ENCODE measurements around the gene BIRC6.
"Not testable (repeated sequence)": the region's sequence is repeated elsewhere in the genome, so short reads cannot be mapped to it uniquely, and the experiment has no call there.

BIRC6 gene, protein sequence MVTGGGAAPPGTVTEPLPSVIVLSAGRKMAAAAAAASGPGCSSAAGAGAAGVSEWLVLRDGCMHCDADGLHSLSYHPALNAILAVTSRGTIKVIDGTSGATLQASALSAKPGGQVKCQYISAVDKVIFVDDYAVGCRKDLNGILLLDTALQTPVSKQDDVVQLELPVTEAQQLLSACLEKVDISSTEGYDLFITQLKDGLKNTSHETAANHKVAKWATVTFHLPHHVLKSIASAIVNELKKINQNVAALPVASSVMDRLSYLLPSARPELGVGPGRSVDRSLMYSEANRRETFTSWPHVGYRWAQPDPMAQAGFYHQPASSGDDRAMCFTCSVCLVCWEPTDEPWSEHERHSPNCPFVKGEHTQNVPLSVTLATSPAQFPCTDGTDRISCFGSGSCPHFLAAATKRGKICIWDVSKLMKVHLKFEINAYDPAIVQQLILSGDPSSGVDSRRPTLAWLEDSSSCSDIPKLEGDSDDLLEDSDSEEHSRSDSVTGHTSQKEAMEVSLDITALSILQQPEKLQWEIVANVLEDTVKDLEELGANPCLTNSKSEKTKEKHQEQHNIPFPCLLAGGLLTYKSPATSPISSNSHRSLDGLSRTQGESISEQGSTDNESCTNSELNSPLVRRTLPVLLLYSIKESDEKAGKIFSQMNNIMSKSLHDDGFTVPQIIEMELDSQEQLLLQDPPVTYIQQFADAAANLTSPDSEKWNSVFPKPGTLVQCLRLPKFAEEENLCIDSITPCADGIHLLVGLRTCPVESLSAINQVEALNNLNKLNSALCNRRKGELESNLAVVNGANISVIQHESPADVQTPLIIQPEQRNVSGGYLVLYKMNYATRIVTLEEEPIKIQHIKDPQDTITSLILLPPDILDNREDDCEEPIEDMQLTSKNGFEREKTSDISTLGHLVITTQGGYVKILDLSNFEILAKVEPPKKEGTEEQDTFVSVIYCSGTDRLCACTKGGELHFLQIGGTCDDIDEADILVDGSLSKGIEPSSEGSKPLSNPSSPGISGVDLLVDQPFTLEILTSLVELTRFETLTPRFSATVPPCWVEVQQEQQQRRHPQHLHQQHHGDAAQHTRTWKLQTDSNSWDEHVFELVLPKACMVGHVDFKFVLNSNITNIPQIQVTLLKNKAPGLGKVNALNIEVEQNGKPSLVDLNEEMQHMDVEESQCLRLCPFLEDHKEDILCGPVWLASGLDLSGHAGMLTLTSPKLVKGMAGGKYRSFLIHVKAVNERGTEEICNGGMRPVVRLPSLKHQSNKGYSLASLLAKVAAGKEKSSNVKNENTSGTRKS (N-terminal part only)

DNA sequence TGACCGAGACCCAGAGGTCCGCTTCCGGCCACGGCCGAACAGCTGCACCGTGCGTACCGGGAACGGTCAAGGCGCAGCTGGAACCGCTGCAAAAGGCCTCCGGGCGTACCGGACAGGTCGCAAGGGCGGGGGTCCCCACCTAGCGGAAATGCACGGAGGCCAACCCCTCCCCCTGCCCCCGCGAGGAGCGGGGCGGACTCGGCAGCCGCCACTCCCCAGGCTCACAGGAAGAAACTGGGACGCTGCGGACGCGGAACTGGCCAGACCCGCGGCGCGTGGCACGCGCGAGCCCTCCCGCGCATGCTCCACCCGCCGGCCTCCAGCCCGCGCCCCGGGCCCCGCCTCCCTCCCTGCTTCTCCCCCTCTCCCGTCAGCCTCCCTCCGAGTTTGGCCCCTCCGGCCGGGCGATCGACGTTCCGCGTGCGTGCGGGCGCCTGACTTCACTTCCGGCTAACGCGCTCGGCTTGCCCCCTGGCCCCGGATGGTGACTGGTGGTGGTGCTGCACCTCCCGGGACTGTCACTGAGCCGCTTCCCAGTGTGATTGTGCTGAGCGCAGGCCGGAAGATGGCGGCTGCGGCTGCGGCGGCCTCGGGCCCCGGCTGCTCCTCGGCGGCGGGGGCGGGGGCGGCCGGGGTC, at the start of gene BIRC6:
Gene BIRC6, plus strand, starts transcription at position 343 of the 637 bp plus-strand sequence. Its CDS starts 139 bp downstream, at position 482.
- H3K36me3 ChIP-seq (ENCODE audit: insufficient read depth, low read length): peaks cover 22% of the 10 kb centered on the region
- no peaks in the 10 kb centered on the region for H3K9me2 ChIP-seq (ENCODE audit: low read depth, low read length)
- H2AFZ ChIP-seq (ENCODE audit: low read length): 0 out of 2 replicates have a peak within 1 kb of the TSS, but pooled peaks have one; percentile 44
- peaks cover 33% of the 10 kb centered on the region for H3K4me1 ChIP-seq (ENCODE audit: insufficient read depth, low read length, severe bottlenecking)
- H3F3A ChIP-seq (ENCODE audit: insufficient read depth, low read length): no peaks in the 10 kb centered on the region; the same call in 1 of the 2 replicates
- H3K9me3 ChIP-seq (ENCODE audit: low read length): peaks cover 3% of the 10 kb centered on the region; the same call in 1 of the 2 replicates
- peak within 1 kb of the TSS; percentile 78 for H3K27ac ChIP-seq (ENCODE audit: low read depth, low read length, poor library complexity, severe bottlenecking)
- H3K27me3 ChIP-seq (ENCODE audit: insufficient read depth, low read length): no peaks in the 10 kb centered on the region
- H3K4me3 ChIP-seq (ENCODE audit: low read depth, low read length, poor library complexity, severe bottlenecking): peak within 1 kb of the TSS; percentile 99
- H3K79me2 ChIP-seq (ENCODE audit: insufficient read depth, low read length): peaks cover 44% of the 10 kb centered on the region
- H3K9ac ChIP-seq (ENCODE audit: low read length): peak within 1 kb of the TSS; percentile 99
- no peak for TF ChIP-seq EZH2 (IDR thresholded peaks at IDR 0.05; ENCODE audit: borderline replicate concordance, low read length)
- TF ChIP-seq, protein P1, sequence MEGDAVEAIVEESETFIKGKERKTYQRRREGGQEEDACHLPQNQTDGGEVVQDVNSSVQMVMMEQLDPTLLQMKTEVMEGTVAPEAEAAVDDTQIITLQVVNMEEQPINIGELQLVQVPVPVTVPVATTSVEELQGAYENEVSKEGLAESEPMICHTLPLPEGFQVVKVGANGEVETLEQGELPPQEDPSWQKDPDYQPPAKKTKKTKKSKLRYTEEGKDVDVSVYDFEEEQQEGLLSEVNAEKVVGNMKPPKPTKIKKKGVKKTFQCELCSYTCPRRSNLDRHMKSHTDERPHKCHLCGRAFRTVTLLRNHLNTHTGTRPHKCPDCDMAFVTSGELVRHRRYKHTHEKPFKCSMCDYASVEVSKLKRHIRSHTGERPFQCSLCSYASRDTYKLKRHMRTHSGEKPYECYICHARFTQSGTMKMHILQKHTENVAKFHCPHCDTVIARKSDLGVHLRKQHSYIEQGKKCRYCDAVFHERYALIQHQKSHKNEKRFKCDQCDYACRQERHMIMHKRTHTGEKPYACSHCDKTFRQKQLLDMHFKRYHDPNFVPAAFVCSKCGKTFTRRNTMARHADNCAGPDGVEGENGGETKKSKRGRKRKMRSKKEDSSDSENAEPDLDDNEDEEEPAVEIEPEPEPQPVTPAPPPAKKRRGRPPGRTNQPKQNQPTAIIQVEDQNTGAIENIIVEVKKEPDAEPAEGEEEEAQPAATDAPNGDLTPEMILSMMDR (IDR thresholded peaks at IDR 0.05; ENCODE audit: low read length): no peak
- no peaks in the 10 kb centered on the region for H4K20me1 ChIP-seq (ENCODE audit: insufficient read depth, low read length)
- peak within 1 kb of the TSS; percentile 99 for H3K4me2 ChIP-seq (ENCODE audit: low read length)

DNA sequence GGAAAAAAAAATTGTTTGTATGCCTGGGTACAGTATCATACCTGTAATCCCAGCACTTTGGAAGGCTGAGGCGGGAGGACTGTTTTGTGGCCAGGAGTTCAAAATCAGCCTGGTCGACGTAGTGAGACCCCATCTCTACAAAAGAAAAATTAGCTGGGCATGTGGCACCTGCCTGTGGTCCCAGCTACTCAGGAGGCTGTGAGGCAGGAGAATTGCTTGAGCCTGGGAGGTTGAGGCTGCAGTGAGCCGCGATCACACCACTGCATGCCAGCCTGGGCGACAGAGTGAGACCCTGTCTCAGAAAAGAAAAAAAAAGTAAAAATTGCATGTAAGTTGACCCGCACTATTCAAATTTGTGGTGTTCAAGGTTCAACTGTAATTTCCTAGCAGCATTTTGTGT, 46.2 kb upstream of the BIRC6 start:
- H3K9ac ChIP-seq (ENCODE audit: low read length): no peak overlapping the region
- H3K4me1 ChIP-seq (ENCODE audit: insufficient read depth, low read length, severe bottlenecking): no peaks in the 10 kb centered on the region
- H3K4me3 ChIP-seq (ENCODE audit: low read depth, low read length, poor library complexity, severe bottlenecking): no peak overlapping the region
- no peaks in the 10 kb centered on the region for H3F3A ChIP-seq (ENCODE audit: insufficient read depth, low read length)
- no peak overlapping the region for H3K27ac ChIP-seq (ENCODE audit: low read depth, low read length, poor library complexity, severe bottlenecking)
- no peak overlapping the region for H2AFZ ChIP-seq (ENCODE audit: low read length)
- H3K9me2 ChIP-seq (ENCODE audit: low read depth, low read length): no peaks in the 10 kb centered on the region
- no peak overlapping the region for H3K4me2 ChIP-seq (ENCODE audit: low read length)
- TF ChIP-seq, protein P1 (IDR thresholded peaks at IDR 0.05; ENCODE audit: low read length): no peak
- no peak for TF ChIP-seq EZH2 (IDR thresholded peaks at IDR 0.05; ENCODE audit: borderline replicate concordance, low read length)
- H3K79me2 ChIP-seq (ENCODE audit: insufficient read depth, low read length): no peaks in the 10 kb centered on the region
- no peaks in the 10 kb centered on the region for H4K20me1 ChIP-seq (ENCODE audit: insufficient read depth, low read length)
- H3K27me3 ChIP-seq (ENCODE audit: insufficient read depth, low read length): no peaks in the 10 kb centered on the region
- peaks cover 28% of the 10 kb centered on the region for H3K36me3 ChIP-seq (ENCODE audit: insufficient read depth, low read length)
- no peaks in the 10 kb centered on the region for H3K9me3 ChIP-seq (ENCODE audit: low read length)

DNA sequence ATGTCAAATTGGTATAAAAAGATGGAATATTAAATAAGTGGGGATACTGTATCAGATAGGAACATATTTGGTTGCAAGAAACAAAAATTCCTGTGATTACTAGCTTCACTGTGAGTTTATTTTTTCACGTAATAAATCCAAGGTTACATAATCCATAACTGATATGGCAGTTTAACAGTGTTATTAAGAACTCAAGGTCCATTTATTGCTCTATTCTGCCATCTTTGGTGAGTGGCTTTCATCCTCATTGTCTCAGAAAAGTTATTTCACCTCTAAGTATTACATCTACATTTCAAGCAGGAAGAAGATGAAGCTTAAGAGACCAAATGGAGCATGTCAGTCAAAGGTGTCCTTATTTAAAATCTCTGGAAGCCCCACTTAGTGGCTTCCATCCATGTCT, 41.9 kb upstream of the BIRC6 start:
- Histone ChIP-seq H3K36me3 (ENCODE audit: insufficient read depth, low read length) (peaks cover 10% of the 10 kb centered on the region; the same call in 1 of the 2 replicates), H3K9me3 (ENCODE audit: low read length) (no peaks in the 10 kb centered on the region), H3K4me3 (ENCODE audit: low read depth, low read length, poor library complexity, severe bottlenecking) (no peak overlapping the region), H3K27ac (ENCODE audit: low read depth, low read length, poor library complexity, severe bottlenecking) (no peak overlapping the region), H3K79me2 (ENCODE audit: insufficient read depth, low read length) (no peaks in the 10 kb centered on the region), H3K27me3 (ENCODE audit: insufficient read depth, low read length) (no peaks in the 10 kb centered on the region), H2AFZ (ENCODE audit: low read length) (no peak overlapping the region), H3K4me1 (ENCODE audit: insufficient read depth, low read length, severe bottlenecking) (no peaks in the 10 kb centered on the region), H3K9me2 (ENCODE audit: low read depth, low read length) (no peaks in the 10 kb centered on the region), H3K9ac (ENCODE audit: low read length) (no peak overlapping the region), H4K20me1 (ENCODE audit: insufficient read depth, low read length) (no peaks in the 10 kb centered on the region), H3K4me2 (ENCODE audit: low read length) (no peak overlapping the region), H3F3A (ENCODE audit: insufficient read depth, low read length) (no peaks in the 10 kb centered on the region)
- TF ChIP-seq EZH2 (IDR thresholded peaks at IDR 0.05; ENCODE audit: borderline replicate concordance, low read length): no peak

DNA sequence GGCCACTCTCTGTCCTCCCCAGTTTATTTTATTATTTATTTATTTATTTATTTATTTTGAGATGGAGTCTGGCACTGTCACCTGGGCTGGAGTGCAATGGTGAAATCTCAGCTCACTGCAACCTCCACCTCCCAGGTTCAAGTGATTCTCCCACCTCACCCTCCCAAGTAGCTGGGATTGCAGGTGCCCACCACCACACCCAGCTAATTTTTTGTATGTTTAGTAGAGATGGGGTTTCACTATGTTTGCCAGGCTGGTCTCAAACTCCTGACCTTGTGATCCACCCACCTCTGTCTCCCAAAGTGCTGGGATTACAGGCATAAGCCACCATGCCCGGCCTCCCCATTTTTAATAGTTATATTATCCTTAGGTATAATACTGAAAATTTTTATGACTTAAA, 28.1 kb upstream of the BIRC6 start:
- H3K4me1 ChIP-seq (ENCODE audit: insufficient read depth, low read length, severe bottlenecking); H3K36me3 ChIP-seq (ENCODE audit: insufficient read depth, low read length); H3K79me2 ChIP-seq (ENCODE audit: insufficient read depth, low read length); H3K9me3 ChIP-seq (ENCODE audit: low read length); H2AFZ ChIP-seq (ENCODE audit: low read length); H3K4me2 ChIP-seq (ENCODE audit: low read length); H3K27ac ChIP-seq (ENCODE audit: low read depth, low read length, poor library complexity, severe bottlenecking); H3K27me3 ChIP-seq (ENCODE audit: insufficient read depth, low read length); H4K20me1 ChIP-seq (ENCODE audit: insufficient read depth, low read length); H3F3A ChIP-seq (ENCODE audit: insufficient read depth, low read length); H3K9me2 ChIP-seq (ENCODE audit: low read depth, low read length); H3K4me3 ChIP-seq (ENCODE audit: low read depth, low read length, poor library complexity, severe bottlenecking); H3K9ac ChIP-seq (ENCODE audit: low read length): not testable (repeated sequence)

Measured in OCI-LY1 (cell line).